Ishikawa (cell line): ENCODE measurements around the gene LY6G5B.

Experiments
- CEBPB ChIP-seq: IDR thresholded peaks from 2 replicates; pipeline ENCODE4 v1.6.1; 2012
- EGR1 ChIP-seq: IDR thresholded peaks from 2 replicates; pipeline ENCODE4 v1.6.1; 2012
- EP300 ChIP-seq: IDR thresholded peaks from 2 replicates; pipeline ENCODE4 v1.6.1; 2012; ENCODE audit warnings: borderline replicate concordance
- NFIC ChIP-seq: IDR thresholded peaks from 2 replicates; pipeline ENCODE4 v1.6.1; 2012
- RAD21 ChIP-seq: IDR thresholded peaks from 2 replicates; pipeline ENCODE4 v1.6.1; 2012; ENCODE audit warnings: low read depth
- REST ChIP-seq: IDR thresholded peaks from 2 replicates; pipeline ENCODE4 v1.6.1; 2012; ENCODE audit warnings: low read depth, mild to moderate bottlenecking
- TAF1 ChIP-seq: IDR thresholded peaks from 2 replicates; pipeline ENCODE4 v1.6.1; 2012; ENCODE audit warnings: low read depth, mild to moderate bottlenecking
- TCF12 ChIP-seq: IDR thresholded peaks from 2 replicates; pipeline ENCODE4 v1.6.1; 2012; ENCODE audit warnings: low read depth
- TEAD4 ChIP-seq: IDR thresholded peaks from 2 replicates; pipeline ENCODE4 v1.6.1; 2012

GRCh38 chr6:31676322-31676903 is 6.6 kb downstream of the LY6G5B start:
- TF ChIP-seq TAF1 (no peak), TEAD4 (no peak), REST (no peak), NFIC (no peak), RAD21 (no peak), EP300 (no peak), TCF12 (no peak), EGR1 (no peak), CEBPB (no peak)
